ENCODE results near the gene THBD. TPM values are rescaled to one million over a fixed set of nuclear protein-coding genes. Genes with fewer than 3 reads are reported as not detected.

The THBD gene
- total RNA-seq, 1 experiment from 2014 or later, result 15.8 TPM

- no peak for DNase-seq (ENCODE audit: extremely low read depth, low read depth)
Measured at GRCh38 chr20:23084845-23085365, 35.4 kb upstream of the THBD start.

- DNase-seq (ENCODE audit: extremely low read depth, low read depth), result no peak
Measured at GRCh38 chr20:23084282-23084844, 34.9 kb upstream of the THBD start.

GRCh38 chr20:23083553-23084220 is 34.2 kb upstream of the THBD start:
- DNase-seq (ENCODE audit: extremely low read depth, low read depth), result no peak

GRCh38 chr20:23082846-23083552 is 33.5 kb upstream of the THBD start:
- no peak for DNase-seq (ENCODE audit: extremely low read depth, low read depth)

- no peak for DNase-seq (ENCODE audit: extremely low read depth, low read depth)
Measured at GRCh38 chr20:23081263-23081819, 31.9 kb upstream of the THBD start.

GRCh38 chr20:23080521-23080920 is 31.0 kb upstream of the THBD start:
- DNase-seq (ENCODE audit: extremely low read depth, low read depth), result no peak

- no peak for DNase-seq (ENCODE audit: extremely low read depth, low read depth)
Measured at GRCh38 chr20:23079926-23080325, 30.5 kb upstream of the THBD start.

- DNase-seq (ENCODE audit: extremely low read depth, low read depth), result no peak
Measured at GRCh38 chr20:23079016-23079351, 29.5 kb upstream of the THBD start.

GRCh38 chr20:23078351-23079015 is 29.0 kb upstream of the THBD start:
- DNase-seq (ENCODE audit: extremely low read depth, low read depth), result no peak

- no peak for DNase-seq (ENCODE audit: extremely low read depth, low read depth)
Measured at GRCh38 chr20:23077277-23077676, 27.8 kb upstream of the THBD start.

- no peak for DNase-seq (ENCODE audit: extremely low read depth, low read depth)
Measured at GRCh38 chr20:23074052-23074451, 24.6 kb upstream of the THBD start.

- no peak for DNase-seq (ENCODE audit: extremely low read depth, low read depth)
Measured at GRCh38 chr20:23072892-23073586, 23.6 kb upstream of the THBD start.

- DNase-seq (ENCODE audit: extremely low read depth, low read depth), result no peak
Measured at GRCh38 chr20:23071996-23072395, 22.5 kb upstream of the THBD start.

- DNase-seq (ENCODE audit: extremely low read depth, low read depth), result no peak
Measured at GRCh38 chr20:23071398-23071797, 21.9 kb upstream of the THBD start.

GRCh38 chr20:23069108-23069507 is 19.6 kb upstream of the THBD start:
- DNase-seq (ENCODE audit: extremely low read depth, low read depth), result no peak

GRCh38 chr20:23068283-23068682 is 18.8 kb upstream of the THBD start:
- no peak for DNase-seq (ENCODE audit: extremely low read depth, low read depth)

- no peak for DNase-seq (ENCODE audit: extremely low read depth, low read depth)
Measured at GRCh38 chr20:23066772-23067171, 17.3 kb upstream of the THBD start.

- no peak for DNase-seq (ENCODE audit: extremely low read depth, low read depth)
Measured at GRCh38 chr20:23065266-23066201, 16.1 kb upstream of the THBD start.

- no peak for DNase-seq (ENCODE audit: extremely low read depth, low read depth)
Measured at GRCh38 chr20:23063581-23063980, 14.1 kb upstream of the THBD start.
